ENCODE results near the gene SLC16A5.
"Not testable (repeated sequence)": the region's sequence is repeated elsewhere in the genome, so short reads cannot be mapped to it uniquely, and the experiment has no call there.

The SLC16A5 gene

GRCh38 chr17:75064867-75065561, 22.7 kb upstream of the SLC16A5 start:
- H3K9me3 ChIP-seq, result no peaks in the 10 kb centered on the region
- intact Hi-C loops (cut with DNase I; ENCODE audit: low total_unique reads), result no loop called here
- no peak overlapping the region for H3K4me3 ChIP-seq
- peaks cover 0 to 5% (median under 1%) of the 10 kb centered on the region in 4 donors for H3K4me1 ChIP-seq
- no peaks in the 10 kb centered on the region for H3K27me3 ChIP-seq
- TF ChIP-seq CTCF (IDR thresholded peaks at IDR 0.05), result no peak
- H3K27ac ChIP-seq, result no peak overlapping the region
- H3K36me3 ChIP-seq, result peaks cover 19 to 59% (median 46%) of the 10 kb centered on the region in 3 donors
- no peak for DNase-seq

- DNase-seq, result no peak
- intact Hi-C loops (cut with DNase I; ENCODE audit: low total_unique reads), result no loop called here
Observed at GRCh38 chr17:75065562-75066151, 22.1 kb upstream of the SLC16A5 start.

GRCh38 chr17:75067856-75068255, 19.9 kb upstream of the SLC16A5 start:
- no peak for TF ChIP-seq CTCF (IDR thresholded peaks at IDR 0.05)
- intact Hi-C loops (cut with DNase I; ENCODE audit: low total_unique reads), result no loop called here
- Histone ChIP-seq H3K4me1 (no peaks in the 10 kb centered on the region), H3K36me3 (peaks cover 16 to 31% (median 21%) of the 10 kb centered on the region in 3 donors), H3K4me3 (no peak overlapping the region), H3K27ac (no peak overlapping the region), H3K27me3 (no peaks in the 10 kb centered on the region), H3K9me3 (no peaks in the 10 kb centered on the region)
- DNase-seq, result no peak

More at GRCh38 chr17:75065562-75066151, 22.1 kb upstream of the SLC16A5 start:
- no peaks in the 10 kb centered on the region for H3K9me3 ChIP-seq
- H3K4me3 ChIP-seq, result no peak overlapping the region
- H3K4me1 ChIP-seq, result no peaks in the 10 kb centered on the region
- peaks cover 19 to 53% (median 41%) of the 10 kb centered on the region in 3 donors for H3K36me3 ChIP-seq
- H3K27ac ChIP-seq, result no peak overlapping the region
- no peaks in the 10 kb centered on the region for H3K27me3 ChIP-seq
- TF ChIP-seq CTCF (IDR thresholded peaks at IDR 0.05), result no peak

GRCh38 chr17:75068750-75069149, 19.0 kb upstream of the SLC16A5 start:
- DNase-seq, result no peak
- H3K4me3 ChIP-seq, result no peak overlapping the region
- intact Hi-C loops (cut with DNase I; ENCODE audit: low total_unique reads), result no loop called here
- H3K27ac ChIP-seq, result no peak overlapping the region
- TF ChIP-seq CTCF (IDR thresholded peaks at IDR 0.05), result no peak
- peaks cover 7 to 22% (median 12%) of the 10 kb centered on the region in 3 donors for H3K36me3 ChIP-seq
- no peaks in the 10 kb centered on the region for H3K27me3 ChIP-seq
- H3K9me3 ChIP-seq, result no peaks in the 10 kb centered on the region
- no peaks in the 10 kb centered on the region for H3K4me1 ChIP-seq

- Histone ChIP-seq H3K27ac (no peak overlapping the region), H3K4me1 (no peaks in the 10 kb centered on the region), H3K9me3 (no peaks in the 10 kb centered on the region), H3K27me3 (no peaks in the 10 kb centered on the region), H3K4me3 (no peak overlapping the region), H3K36me3 (peaks cover 5 to 11% (median 6%) of the 10 kb centered on the region in 3 donors)
- TF ChIP-seq CTCF (IDR thresholded peaks at IDR 0.05), result no peak
- intact Hi-C loops (cut with DNase I; ENCODE audit: low total_unique reads), result no loop called here
- no peak for DNase-seq
Observed at GRCh38 chr17:75069783-75070182, 18.0 kb upstream of the SLC16A5 start.

GRCh38 chr17:75071478-75072271, 16.1 kb upstream of the SLC16A5 start:
- H3K9me3 ChIP-seq; H3K36me3 ChIP-seq; H3K27ac ChIP-seq; intact Hi-C loops (cut with DNase I; ENCODE audit: low total_unique reads); H3K4me1 ChIP-seq; H3K27me3 ChIP-seq; H3K4me3 ChIP-seq; DNase-seq: not testable (repeated sequence)

- H3K27me3 ChIP-seq; H3K27ac ChIP-seq; H3K9me3 ChIP-seq; H3K4me3 ChIP-seq; intact Hi-C loops (cut with DNase I; ENCODE audit: low total_unique reads); H3K36me3 ChIP-seq; DNase-seq: not testable (repeated sequence)
- H3K4me1 ChIP-seq, result peaks cover 0 to 12% (median 8%) of the 10 kb centered on the region in 4 donors
Observed at GRCh38 chr17:75072909-75073308, 14.8 kb upstream of the SLC16A5 start.

All from tibial artery (tissue), 4 donors.